ENCODE results near the gene MRPS25. TPM values are rescaled to one million over a fixed set of nuclear protein-coding genes. Genes with fewer than 3 reads are reported as not detected.

Gene MRPS25
- total and polyA plus RNA-seq, 9 of the 15 experiments (the other 6 are each of a cell fraction or from before 2014, with no cell fraction given): 34.3 to 129 (median 78.2) TPM

DNA sequence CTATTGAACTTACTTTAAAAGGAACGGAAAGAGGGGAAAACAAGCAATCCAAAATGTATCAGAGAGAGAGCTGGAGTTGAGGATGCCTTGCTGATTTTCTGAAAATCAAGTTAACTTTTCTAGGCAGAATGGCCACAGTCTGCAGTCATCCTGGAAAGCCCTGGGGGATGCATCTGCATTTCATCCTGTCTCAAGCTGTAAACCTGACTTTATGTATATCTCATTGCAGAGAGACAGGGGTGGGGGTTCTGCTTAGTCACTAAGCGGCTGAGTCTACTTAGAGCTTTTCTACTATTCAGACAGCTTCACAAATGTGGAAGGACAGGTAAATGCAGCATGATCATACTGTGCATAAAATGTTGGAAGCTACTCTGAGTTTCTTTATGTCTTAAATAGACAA is 41.4 kb downstream of the MRPS25 start:
- FAIRE-seq: no peak
- Histone ChIP-seq H3K9me3 (replicated peaks; ENCODE audit: control insufficient read depth, insufficient read depth, low read depth, low read length) (no peaks in the 10 kb centered on the region), H3K27ac (ENCODE audit: extremely low read depth, low read depth, low read length) (no peak overlapping the region), H3K9ac (ENCODE audit: insufficient read depth in 1 of 2, low read depth in 2 of 2, low read length in 2 of 2) (no peak overlapping the region), H3K4me3 (no peak overlapping the region), H3K4me1 (replicated peaks in 1 of 2; ENCODE audit: control insufficient read depth in 2 of 2, insufficient read depth in 2 of 2, low read length in 2 of 2) (no peaks in the 10 kb centered on the region), H3K9me1 (ENCODE audit: control insufficient read depth, insufficient read depth, low read length) (no peaks in the 10 kb centered on the region), H3K36me3 (ENCODE audit: control insufficient read depth, insufficient read depth, low read length) (peaks cover 78% of the 10 kb centered on the region), H4K20me1 (replicated peaks; ENCODE audit: control insufficient read depth, insufficient read depth, low read length) (peaks cover 6% of the 10 kb centered on the region; the same call in 1 of the 2 replicates), H3K79me2 (ENCODE audit: control insufficient read depth, insufficient read depth, low read length) (no peaks in the 10 kb centered on the region), H3K4me2 (ENCODE audit: insufficient read depth, low read length) (no peak overlapping the region), H3K27me3 (ENCODE audit: control insufficient read depth in 2 of 2, insufficient read depth in 2 of 2, low read length in 2 of 2) (no peaks in the 10 kb centered on the region), H2AFZ (ENCODE audit: low read depth, low read length) (no peak overlapping the region)
- WGBS (ENCODE audit: insufficient coverage, low coverage, missing lambda C conversion rate): 88% methylated on average over 2 of the region's 2 CpGs
- ChIA-PET POLR2A (interaction anchor here (0.6 to 1.9 kb wide), 3 partner anchors 13 to 306 kb away, joined by 3 to 8 read pairs (median 3); no protein-coding TSS in a partner anchor), CTCF (ENCODE audit: low intra/inter-chr PET ratio) (no interaction called here)
- intact Hi-C loops (cut with micrococcal nuclease) (no loop called here), in situ Hi-C loops (cut with MboI) (no loop called here)
- DNase-seq (ENCODE audit: extremely low read depth in 1 of 4, low spot score in 3 of 4): no peak
- ATAC-seq: no peak
- TF ChIP-seq PHB (CRISPR knock-in tag; IDR thresholded peaks at IDR 0.05) (no peak), NR2F6 (CRISPR knock-in tag; IDR thresholded peaks at IDR 0.05) (no peak), DLX4 (CRISPR knock-in tag; IDR thresholded peaks at IDR 0.05) (no peak), ZBTB8A (IDR thresholded peaks at IDR 0.05; ENCODE audit: partially characterized antibody) (no peak), CBX2 (IDR thresholded peaks at IDR 0.05; ENCODE audit: insufficient read depth, low read length, poor library complexity, severe bottlenecking) (no peak), NELFE (IDR thresholded peaks at IDR 0.05; ENCODE audit: insufficient read depth, insufficient read length) (no peak), ZNF316 (IDR thresholded peaks at IDR 0.05) (no peak), HNRNPH1 (optimal IDR thresholded peaks at IDR 0.05; ENCODE audit: low read depth, low read length) (no peak), ZNF134 (CRISPR knock-in tag; conservative IDR thresholded peaks at IDR 0.05) (no peak), EHMT2 (IDR thresholded peaks at IDR 0.05) (no peak)
- TF ChIP-seq, protein P1, sequence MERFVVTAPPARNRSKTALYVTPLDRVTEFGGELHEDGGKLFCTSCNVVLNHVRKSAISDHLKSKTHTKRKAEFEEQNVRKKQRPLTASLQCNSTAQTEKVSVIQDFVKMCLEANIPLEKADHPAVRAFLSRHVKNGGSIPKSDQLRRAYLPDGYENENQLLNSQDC (CRISPR knock-in tag; IDR thresholded peaks at IDR 0.05): no peak
- no TSS peak for BruUV-seq (replicated peaks)

Measured in K562 (cell line).